ENCODE data around the gene CA14.
A peak's percentile ranks its signal among the peaks of the same experiment; 100 is the strongest.
"Not testable (repeated sequence)": the region's sequence is repeated elsewhere in the genome, so short reads cannot be mapped to it uniquely, and the experiment has no call there.

Gene CA14

DNA sequence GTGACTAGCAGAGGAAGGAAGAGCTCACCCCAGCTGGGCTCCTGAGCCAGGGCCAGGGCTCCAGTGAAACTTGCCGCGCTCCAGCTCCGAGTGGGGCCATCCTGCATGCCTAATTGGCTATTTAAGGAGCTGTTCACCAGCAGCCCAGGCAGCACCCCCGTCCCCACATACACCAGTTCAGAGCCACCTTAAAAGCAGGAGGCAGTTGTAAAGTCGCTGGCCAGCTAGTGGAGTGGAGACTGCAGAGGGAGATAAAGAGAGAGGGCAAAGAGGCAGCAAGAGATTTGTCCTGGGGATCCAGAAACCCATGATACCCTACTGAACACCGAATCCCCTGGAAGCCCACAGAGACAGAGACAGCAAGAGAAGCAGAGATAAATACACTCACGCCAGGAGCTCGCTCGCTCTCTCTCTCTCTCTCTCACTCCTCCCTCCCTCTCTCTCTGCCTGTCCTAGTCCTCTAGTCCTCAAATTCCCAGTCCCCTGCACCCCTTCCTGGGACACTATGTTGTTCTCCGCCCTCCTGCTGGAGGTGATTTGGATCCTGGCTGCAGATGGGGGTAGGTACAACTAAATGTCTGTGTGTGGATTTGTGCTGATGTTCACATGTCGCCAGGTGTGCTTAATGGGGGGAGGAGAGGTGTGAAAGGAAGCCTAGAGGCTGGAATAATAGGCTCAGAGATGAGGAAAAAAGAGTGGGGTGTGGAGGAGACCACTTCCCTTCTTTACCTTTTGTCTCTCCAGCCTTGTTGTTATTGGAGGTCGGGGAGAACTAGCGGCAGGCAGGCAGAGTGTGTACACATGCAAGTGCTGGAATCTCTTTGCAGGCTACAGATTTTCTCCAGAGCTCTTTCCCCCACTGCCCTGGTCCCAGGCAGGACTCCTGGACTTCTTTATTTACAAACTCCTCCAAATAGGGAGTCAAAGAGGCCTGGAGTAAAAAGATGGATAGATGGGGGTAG lies at the start of gene CA14:
CA14 (plus strand) TSS at position 151 of the 962 bp plus-strand sequence; CDS start at position 506, 355 bp downstream.
- no peak for FAIRE-seq

DNA sequence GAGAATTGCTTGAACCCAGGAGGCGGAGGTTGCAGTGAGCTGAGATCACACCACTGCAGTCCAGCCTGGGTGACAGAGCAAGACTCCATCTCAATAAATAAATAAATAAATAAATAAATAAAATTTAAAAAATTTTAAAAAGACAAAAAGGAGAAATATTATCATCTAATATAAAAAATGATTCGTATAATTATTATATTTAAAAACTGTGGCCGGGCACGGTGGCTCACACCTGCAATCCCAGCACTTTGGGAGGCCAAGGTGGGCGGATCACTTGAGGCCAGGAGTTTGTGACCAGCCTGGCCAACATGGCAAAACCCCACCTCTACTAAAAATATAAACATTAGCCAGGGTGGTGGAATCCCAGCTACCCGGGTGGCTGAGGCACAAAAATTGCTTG lies 49.1 kb upstream of the CA14 start:
- not testable (repeated sequence) for FAIRE-seq; DNase-seq (ENCODE audit: insufficient read length, low spot score)

More for the DNA sequence above, at the start of gene CA14:
- DNase-seq (ENCODE audit: insufficient read length, low spot score) = no peak

GRCh38 chr1:150210091-150210490 lies 47.5 kb upstream of the CA14 start:
- DNase-seq (ENCODE audit: insufficient read length, low spot score) (no peak), FAIRE-seq (no peak)

GRCh38 chr1:150210706-150211105 lies 46.9 kb upstream of the CA14 start:
- FAIRE-seq = no peak
- no peak for DNase-seq (ENCODE audit: insufficient read length, low spot score)

GRCh38 chr1:150212070-150212469 lies 45.5 kb upstream of the CA14 start:
- DNase-seq (ENCODE audit: insufficient read length, low spot score) (no peak), FAIRE-seq (no peak)

DNA sequence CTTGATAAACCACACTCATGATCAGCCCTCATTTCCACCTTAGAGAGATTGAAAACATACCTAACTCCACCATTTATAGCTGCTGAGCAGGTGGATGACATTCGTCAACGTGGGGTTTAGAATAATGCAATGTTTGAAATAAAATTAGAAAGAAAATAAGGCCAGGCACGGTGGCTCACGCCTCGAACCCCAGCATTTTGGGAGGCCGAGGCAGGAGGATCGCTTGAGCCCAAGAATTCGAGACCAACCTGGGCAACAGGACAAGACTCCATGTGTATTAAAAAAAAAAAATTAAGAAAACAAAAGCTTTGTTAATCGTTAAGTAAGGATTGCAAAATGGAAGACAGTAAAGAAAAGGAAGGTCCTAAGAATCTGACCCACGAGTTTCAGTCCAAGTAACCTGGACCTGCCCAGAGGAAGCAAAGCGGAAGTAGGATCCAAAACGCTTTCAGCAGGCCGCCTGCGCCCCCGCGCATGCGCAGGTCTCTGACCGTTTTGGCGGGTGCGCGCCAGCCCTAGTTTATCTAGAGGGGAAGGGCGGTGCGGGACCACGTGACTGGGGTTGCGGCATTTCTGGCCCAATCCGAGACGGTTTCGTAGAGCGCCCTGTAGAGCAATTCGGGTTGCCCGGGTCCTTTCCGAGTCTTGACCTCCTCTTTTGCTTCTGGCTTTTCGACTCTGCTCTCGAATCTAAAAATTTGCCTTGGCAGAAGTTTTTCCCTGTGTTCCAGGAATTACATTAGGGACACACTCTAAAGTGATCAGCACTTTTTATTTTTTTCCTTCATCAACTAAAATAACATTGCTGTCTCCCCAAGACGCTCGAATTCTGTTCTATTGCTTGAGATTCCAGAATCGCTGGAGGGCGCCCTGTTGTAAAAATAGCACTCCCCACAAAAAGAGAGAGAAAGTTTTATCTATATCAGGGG lies 44.1 kb upstream of the CA14 start:
- FAIRE-seq = no peak
- DNase-seq (ENCODE audit: insufficient read length, low spot score) = peak; percentile 90

GRCh38 chr1:150214099-150214756 lies 43.3 kb upstream of the CA14 start:
- not testable (repeated sequence) for DNase-seq (ENCODE audit: insufficient read length, low spot score); FAIRE-seq

DNA sequence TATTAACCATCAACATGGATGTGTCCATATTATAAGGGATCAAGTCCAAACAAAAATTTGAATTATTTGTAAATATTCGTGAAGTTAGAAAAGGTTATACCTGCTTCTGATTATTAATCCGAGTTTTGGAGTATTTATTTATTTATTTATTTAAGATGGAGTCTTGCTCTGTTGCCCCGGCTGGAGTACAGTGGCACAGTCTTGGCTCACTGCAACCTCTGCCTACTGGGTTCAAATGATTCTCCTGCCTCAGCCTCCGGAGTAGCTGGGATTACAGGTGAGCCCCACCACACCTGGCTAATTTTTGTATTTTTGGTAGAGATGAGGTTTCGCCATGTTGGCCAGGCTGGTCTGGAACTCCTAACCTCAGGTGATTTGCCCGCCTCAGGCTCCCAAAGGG lies 41.7 kb upstream of the CA14 start:
- not testable (repeated sequence) for FAIRE-seq

DNA sequence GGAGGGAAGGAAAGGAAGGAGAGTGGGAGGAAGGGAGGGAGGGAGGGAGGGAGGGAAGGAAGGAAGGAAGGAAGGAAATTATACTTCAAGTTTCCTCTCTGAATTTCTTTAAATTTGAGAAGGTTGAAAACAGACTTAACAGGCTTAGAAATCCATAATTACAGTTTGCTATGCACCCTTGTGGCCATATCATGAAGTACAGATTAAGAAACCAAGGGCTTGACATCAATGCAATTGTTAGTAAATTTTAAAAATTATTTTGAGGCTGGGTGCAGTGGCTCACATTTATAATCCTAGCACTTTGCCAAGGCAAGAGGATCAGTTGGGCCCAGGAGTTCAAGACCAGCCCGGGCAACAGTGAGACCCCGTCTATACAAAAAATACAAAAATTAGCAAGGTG lies 36.0 kb upstream of the CA14 start:
- no peak for FAIRE-seq
- no peak for DNase-seq (ENCODE audit: insufficient read length, low spot score)

More for the DNA sequence above, 41.7 kb upstream of the CA14 start:
- not testable (repeated sequence) for DNase-seq (ENCODE audit: insufficient read length, low spot score)

GRCh38 chr1:150224983-150225382 lies 32.6 kb upstream of the CA14 start:
- no peak for FAIRE-seq
- no peak for DNase-seq (ENCODE audit: insufficient read length, low spot score)

- DNase-seq (ENCODE audit: insufficient read length, low spot score) (no peak), FAIRE-seq (no peak)
Observed at GRCh38 chr1:150225546-150225945, 32.0 kb upstream of the CA14 start.

DNA sequence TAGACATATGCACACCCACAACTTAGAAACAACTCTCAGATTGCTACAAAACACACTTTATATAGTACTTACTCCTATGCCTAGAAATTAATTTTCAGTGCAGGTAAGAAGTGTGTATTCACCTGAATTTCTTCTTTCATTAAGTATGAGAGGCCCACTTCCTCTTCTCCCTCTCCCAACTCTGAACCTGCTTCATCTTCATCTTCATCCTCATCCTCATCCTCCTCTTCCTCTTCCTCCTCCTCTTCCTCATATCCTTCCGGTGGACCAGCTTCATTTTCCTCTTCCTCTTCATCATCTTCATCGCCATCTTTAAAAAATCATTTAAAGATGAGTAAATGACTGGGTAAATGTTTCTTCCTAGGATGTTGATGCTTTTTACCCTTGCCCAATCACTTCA lies 31.1 kb upstream of the CA14 start:
- no peak for FAIRE-seq

GRCh38 chr1:150227228-150227627 lies 30.3 kb upstream of the CA14 start:
- DNase-seq (ENCODE audit: insufficient read length, low spot score) (no peak), FAIRE-seq (no peak)

More for the DNA sequence above, 31.1 kb upstream of the CA14 start:
- DNase-seq (ENCODE audit: insufficient read length, low spot score) = no peak

- not testable (repeated sequence) for FAIRE-seq; DNase-seq (ENCODE audit: insufficient read length, low spot score)
Observed at GRCh38 chr1:150228246-150228645, 29.3 kb upstream of the CA14 start.

DNA sequence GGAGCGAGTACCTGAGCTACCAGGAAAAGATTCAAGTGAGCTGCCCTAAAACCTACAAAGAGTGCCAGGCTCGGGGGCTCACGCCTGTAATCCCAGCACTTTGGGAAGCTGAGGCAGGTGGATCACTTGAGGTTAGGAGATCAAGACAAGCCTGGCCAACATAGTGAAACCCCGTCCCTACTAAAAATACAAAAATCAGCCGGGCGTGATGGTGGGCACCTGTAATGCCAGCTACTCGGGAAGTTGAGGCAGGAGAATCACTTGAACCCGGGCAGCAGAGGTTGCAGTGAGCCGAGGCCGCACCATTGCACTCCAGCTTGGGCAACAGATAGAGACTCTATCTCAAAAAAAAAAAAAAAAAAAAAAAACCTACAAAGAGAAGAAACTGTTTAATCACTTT lies 24.7 kb upstream of the CA14 start:
- FAIRE-seq; DNase-seq (ENCODE audit: insufficient read length, low spot score): not testable (repeated sequence)

DNA sequence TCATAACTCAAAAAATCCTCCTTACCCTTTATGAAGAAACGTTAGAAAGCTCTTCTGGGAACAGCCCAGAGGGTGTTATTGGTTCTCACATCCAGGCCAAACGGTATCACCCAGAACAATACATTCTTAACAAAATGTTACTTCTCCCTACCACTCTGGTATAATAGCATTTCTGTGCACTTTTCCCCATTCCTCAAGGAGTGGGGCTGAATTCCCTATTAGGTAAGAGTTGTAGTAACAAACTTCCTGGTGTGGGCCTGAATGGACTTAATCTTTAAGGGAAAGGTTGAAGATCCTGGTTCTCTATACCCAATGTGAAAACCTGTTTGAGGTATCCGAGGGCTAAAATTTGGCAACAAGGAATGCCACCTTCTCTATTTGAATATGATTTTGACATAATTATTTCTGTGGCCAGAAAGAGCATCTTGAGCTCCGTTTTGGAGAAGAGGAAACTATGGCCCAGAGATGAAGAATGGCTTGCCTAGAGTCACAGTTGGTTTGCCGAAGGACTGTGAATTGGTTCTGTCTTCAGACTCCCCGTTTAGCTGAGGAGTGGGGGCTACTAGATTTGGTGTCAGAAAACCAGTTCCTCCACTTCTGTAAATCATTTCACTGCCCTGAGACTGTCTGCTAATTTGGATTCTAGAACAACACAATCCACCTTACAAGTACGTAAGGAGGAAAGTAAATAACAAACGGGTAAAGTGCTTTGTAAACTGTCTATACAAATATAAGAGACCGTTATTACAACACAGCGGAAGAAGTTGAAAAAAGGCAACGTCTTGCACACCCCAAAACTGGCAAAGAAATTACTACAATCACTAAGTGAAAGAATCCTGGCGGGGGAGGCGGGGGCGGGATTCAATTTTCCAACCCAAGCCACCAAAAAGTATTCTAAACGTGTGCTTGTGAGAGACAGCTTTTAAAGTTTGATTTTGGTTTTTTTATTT lies 23.9 kb upstream of the CA14 start:
- FAIRE-seq (no peak), DNase-seq (ENCODE audit: insufficient read length, low spot score) (no peak)

DNA sequence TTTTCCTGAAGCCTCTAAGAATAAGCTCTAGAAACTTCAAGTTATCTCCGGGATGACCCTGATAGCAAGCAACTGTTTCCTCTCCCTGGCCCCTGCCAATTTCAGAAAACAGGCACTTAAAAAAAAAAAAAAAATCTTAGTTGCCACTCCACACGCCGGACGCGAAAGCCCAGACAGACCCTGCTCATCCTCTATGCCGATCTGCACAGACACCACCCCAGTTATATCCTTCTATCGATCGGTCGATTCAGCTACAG lies 23.3 kb upstream of the CA14 start:
- no peak for FAIRE-seq
- no peak for DNase-seq (ENCODE audit: insufficient read length, low spot score)

GRCh38 chr1:150234566-150235293 lies 22.8 kb upstream of the CA14 start:
- FAIRE-seq = no peak
- peak; percentile 66 for DNase-seq (ENCODE audit: insufficient read length, low spot score)

DNA sequence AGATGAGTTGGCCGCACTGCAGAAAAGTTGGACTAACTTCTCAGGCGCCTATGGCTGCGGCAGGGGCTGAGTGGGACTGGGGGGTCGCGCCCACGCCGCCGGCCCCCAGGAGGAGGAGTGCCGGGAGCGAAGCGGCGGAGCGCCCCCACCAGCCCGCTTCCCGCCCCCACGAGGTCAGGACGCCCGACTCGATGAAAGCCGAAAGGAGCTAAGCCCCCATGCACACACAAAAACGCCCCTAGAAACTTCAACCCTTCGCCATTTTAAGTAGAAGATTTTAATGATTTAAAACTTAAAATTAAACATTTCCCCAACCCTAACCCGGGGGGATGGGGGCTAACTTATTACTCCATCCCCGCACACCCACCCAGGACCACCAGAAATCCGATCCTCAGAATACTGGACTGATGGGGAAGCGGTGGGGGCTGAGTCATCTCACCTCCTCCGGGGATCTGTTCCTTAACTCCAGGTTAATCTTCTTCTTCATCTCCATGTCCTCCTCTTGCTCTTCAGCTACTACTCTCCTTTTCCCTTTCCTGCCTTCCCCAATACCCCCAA lies 22.2 kb upstream of the CA14 start:
- no peak for FAIRE-seq
- no peak for DNase-seq (ENCODE audit: insufficient read length, low spot score)

Measured in HTR-8/SVneo (cell line).